ENCODE results near the gene TCF4.

- no peak for TF ChIP-seq JUNB (CRISPR knock-in tag; IDR thresholded peaks at IDR 0.05; ENCODE audit: borderline replicate concordance)
- TF ChIP-seq CTCF (CRISPR knock-in tag; IDR thresholded peaks at IDR 0.05): peak; percentile 75
- no peak for TF ChIP-seq NR2F2 (IDR thresholded peaks at IDR 0.05; ENCODE audit: borderline replicate concordance, low read depth)
- no peak for TF ChIP-seq ZFP37 (CRISPR knock-in tag; IDR thresholded peaks at IDR 0.05; ENCODE audit: borderline replicate concordance)
- no peak for TF ChIP-seq ZNF510 (CRISPR knock-in tag; IDR thresholded peaks at IDR 0.05; ENCODE audit: low read depth)
- TF ChIP-seq CHD2 (IDR thresholded peaks at IDR 0.05; ENCODE audit: low read depth, low read length): no peak
- no peak for TF ChIP-seq SMAD3 (CRISPR knock-in tag; IDR thresholded peaks at IDR 0.05)
- no peak for TF ChIP-seq ZNF24 (IDR thresholded peaks at IDR 0.05)
- TF ChIP-seq YY1 (IDR thresholded peaks at IDR 0.05; ENCODE audit: insufficient read depth, insufficient replicate concordance, low read depth, low read length): no peak
- no peak for TF ChIP-seq POLR2A (IDR thresholded peaks at IDR 0.05; ENCODE audit: insufficient read depth in 1 of 2, low read depth in 2 of 2, low read length in 2 of 2)
- TF ChIP-seq CBX5 (CRISPR knock-in tag; IDR thresholded peaks at IDR 0.05; ENCODE audit: borderline replicate concordance): no peak
- TF ChIP-seq TAF1 (CRISPR knock-in tag; IDR thresholded peaks at IDR 0.05): no peak
- no peak for TF ChIP-seq SAFB2 (CRISPR knock-in tag; IDR thresholded peaks at IDR 0.05; ENCODE audit: borderline replicate concordance, low read depth)
These were observed 172.6 kb downstream of the TCF4 start for GRCh38 chr18:55415258-55415871.

Measured in HepG2 (cell line).